Right renal pelvis (tissue), 4 donors: ENCODE data around the gene TFCP2. TPM values are rescaled to one million over a fixed set of nuclear protein-coding genes. Genes with fewer than 3 reads are reported as not detected.

Experiments used
- DNase-seq, 4 donors: peaks; one replicate each; pipeline ENCODE4 v3.0.0-alpha.2; 2013; ENCODE audit warnings: low read depth in 4 of 4, low spot score in 3 of 4, missing footprints in 1 of 4
- polyA plus RNA-seq, 4 donors: library from polyadenylated mRNA; unstranded; fragments of 120-200 nt; gene quantifications; one replicate each; pipeline ENCODE4 v1.2.1, GENCODE V29; 2013; ENCODE audit not compliant: insufficient read length in 4 of 4

TFCP2 gene
- polyA plus RNA-seq, 4 donors, result 51.9 to 65.2 (median 62.0) TPM

- DNase-seq, result no peak
Measured at GRCh38 chr12:51197736-51198567, 25.0 kb upstream of the TFCP2 start.

DNA sequence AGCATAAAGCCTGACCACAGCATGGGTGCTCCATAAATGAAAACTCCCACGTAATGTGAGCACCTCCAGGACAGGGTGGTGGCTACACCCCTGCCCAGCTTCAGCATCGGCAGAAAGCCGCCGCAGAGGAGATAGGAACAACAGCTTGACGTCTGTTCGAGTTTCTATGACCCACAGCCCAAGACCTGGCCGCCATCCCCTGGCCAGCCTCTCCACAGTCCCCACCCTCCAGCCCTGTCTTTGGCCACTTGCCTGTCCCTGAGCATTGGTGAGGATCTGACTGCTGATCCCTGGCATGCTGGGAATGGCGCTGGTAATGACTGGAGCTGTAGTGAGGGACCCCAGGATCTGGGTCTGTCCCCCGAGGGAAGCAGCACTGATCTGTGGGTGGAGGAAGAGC, 23.6 kb upstream of the TFCP2 start:
- no peak for DNase-seq

GRCh38 chr12:51195841-51196240, 22.9 kb upstream of the TFCP2 start:
- DNase-seq, result no peak

DNA sequence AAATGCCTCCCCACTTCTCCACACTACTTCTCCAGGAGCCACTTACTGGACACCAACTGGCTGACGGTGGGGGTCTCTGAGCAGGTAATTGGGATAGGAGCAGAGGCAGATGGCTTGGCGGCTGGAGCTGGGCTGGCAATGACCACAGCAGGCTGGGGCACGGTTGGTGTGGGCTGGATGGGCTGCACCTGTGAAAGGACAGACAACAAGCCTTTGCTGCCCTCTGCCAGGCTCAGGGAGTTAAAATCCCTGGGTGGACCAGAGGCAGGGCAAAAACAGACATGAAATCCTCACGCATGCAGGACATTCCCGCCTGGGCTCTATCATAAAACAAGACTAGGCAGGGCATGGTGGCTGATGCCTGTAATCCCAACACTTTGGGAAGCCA, 19.3 kb upstream of the TFCP2 start:
- DNase-seq, result no peak

- no peak for DNase-seq
Measured at GRCh38 chr12:51191516-51192283, 18.8 kb upstream of the TFCP2 start.

DNA sequence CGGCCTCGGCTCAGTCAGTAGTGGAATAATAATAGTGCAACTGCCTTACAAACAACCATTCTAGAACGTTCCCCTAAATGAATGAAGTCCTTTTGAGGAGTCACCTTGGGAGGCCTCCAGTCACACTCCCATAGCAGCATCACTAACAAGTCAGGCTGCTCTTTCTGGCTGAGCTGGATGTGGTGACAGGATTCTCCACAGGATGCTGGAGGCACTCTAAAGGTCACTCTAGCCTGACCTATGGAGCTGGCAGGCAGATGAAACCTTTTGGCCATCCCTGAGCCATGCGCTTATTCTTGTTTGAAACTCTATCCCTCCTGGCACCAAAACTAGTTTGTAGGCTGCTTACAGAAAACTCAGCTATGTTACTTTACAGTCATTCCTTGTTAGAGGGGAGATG, 17.9 kb upstream of the TFCP2 start:
- no peak for DNase-seq

DNA sequence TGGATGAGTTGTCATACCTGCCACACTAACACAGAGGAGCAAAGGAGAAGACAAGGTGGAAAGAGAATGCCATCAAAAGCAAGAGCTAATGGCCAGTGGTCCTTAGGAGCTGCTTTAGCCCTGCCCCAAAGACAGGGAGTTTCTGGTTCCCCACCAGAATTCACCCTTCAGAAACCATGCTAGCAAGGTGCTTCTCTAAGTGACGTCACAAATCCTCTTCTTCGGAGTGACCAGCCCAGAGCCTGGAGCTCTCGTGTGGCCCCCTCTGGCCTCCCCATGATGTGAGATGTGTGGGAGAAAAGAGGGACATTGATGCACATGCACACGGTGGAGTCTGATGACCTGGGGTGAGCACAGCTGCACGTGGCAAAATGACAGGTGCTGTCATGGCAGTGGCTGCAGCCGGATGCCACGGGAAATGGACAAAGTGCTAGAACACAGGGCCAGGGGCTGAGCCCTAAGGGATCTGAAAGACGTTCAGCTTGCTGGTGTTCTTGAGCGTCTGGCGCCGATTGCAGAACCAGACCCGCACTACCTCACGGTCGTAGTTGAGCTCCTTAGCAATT, 16.9 kb upstream of the TFCP2 start:
- no peak for DNase-seq

GRCh38 chr12:51188359-51189051, 15.6 kb upstream of the TFCP2 start:
- DNase-seq, result no peak

GRCh38 chr12:51187370-51187987, 14.5 kb upstream of the TFCP2 start:
- DNase-seq, result no peak

- no peak for DNase-seq
Measured at GRCh38 chr12:51186465-51187085, 13.6 kb upstream of the TFCP2 start.

DNA sequence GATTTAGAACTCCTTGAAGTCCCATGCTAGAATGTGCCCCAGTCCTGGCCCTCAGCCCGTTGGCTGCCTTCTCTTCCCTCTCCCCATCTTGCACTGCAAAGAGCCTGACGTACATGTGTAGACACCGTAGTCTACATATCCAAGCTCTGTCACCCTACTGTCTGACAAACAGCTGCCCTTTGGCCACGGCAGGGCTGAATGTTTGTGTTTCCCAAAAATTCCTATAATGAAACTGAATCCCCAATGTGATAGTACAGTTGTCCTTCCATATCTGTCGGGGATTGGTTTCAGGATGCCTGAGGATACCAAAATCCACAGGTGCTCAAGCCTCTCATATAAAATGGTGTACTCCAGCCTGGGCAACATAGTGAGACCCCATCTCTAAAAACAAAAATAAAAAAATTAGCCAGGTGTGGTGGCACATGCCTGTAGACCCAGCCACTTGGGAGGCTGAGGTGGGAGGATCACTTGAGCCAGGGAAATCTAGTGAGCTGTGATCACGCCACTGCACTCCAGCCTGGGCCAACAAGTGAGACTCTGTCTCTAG, 12.3 kb upstream of the TFCP2 start:
- DNase-seq, result no peak

GRCh38 chr12:51183816-51184215, 10.9 kb upstream of the TFCP2 start:
- DNase-seq, result peak in 3 of 4 donors; percentile 18 to 66 (median 38)

DNA sequence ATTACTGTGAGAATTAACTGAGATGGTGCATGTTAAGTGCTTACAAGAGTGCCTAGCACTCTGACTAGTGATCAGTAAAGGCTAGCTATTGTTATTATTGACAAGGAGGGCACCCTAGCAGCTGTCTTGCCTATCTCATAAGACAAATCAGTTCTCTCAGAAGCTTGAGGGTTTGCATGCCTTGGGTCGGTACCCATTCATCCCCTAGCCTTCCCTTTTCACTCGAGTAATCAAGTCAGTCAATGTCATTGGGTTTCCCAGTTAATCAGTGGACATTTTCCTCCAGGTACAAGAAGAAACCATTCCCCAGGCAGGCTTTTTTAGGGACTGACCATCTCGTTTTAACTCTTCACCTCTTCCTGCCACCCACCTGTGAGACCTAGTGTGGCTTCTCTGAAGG, 10.4 kb upstream of the TFCP2 start:
- no peak for DNase-seq

GRCh38 chr12:51181558-51181957, 8.6 kb upstream of the TFCP2 start:
- DNase-seq, result no peak

DNA sequence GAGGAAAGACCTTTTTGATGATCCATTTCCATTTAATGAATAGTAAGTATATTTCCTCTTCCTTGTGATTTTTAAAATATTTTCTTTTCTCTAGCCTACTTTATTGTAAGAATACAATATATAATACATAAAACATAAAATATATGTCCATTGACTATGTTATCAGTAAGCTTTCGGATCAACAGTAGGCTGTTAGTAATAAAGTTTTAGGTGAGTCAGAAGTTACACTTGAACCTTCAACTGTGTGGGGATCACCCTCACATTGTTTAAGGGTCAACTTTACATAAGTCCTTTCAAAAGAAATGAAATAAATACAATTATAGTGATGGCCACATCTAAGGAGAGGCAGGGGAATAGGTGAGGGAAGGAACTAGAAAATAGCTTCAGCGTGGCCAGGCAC, 5.0 kb upstream of the TFCP2 start:
- no peak for DNase-seq

GRCh38 chr12:51174501-51174900, 1.6 kb upstream of the TFCP2 start:
- DNase-seq, result no peak

- DNase-seq, result peak in 1 of 4 donors; percentile 29
Measured at GRCh38 chr12:51171884-51172514, 936 bp downstream of the TFCP2 start.

DNA sequence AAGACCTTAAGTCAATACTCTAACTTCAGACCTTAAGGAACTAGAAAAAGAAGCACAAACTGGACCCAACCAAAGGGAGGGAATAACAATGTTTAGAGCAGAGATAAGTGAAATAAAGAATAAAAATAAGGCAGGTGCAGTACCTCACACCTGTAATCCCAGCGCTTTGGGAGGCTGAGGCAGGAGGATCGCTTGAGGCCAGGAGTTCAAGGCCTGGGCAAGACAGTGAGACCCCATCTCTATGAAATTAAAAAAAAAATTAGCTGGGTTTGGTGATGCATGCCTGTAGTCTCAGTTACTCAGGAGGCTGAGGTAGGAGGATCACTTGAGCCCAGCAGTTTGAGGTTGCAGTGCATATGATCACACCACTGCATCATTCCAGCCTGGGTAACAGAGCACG, 9.1 kb downstream of the TFCP2 start:
- DNase-seq, result no peak

DNA sequence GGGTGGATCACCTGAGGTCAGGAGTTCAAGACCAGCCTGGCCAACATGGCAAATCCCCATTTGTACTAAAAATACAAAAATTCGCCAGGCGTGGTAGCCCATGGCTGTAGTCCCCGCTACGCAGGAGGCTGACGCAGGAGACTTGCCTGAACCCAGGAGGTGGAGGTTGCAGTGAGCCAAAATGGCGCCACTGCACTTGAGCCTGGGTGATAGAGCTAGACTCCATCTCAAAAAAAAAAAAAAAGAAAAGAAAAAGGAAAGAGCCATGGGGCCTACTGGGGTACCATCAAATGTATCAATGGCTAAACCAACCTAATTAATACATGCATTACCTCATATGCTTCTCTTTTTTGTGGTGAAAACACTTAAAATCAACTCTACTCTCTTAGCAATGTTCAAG, 10.7 kb downstream of the TFCP2 start:
- DNase-seq, result no peak
